H1 (cell line): ENCODE data around the gene GRIK4. TPM values are rescaled to one million over a fixed set of nuclear protein-coding genes. Genes with fewer than 3 reads are reported as not detected.

ENCODE experiments used
- CHD7 ChIP-seq: fragments of 300-600 bp; sonication (generic); IDR thresholded peaks from 2 replicates; pipeline ENCODE4 v1.7.1; 2012; ENCODE audit warnings: low read length, moderate library complexity, mild to moderate bottlenecking, inconsistent platforms; ENCODE audit not compliant: insufficient replicate concordance
- GABPA ChIP-seq: IDR thresholded peaks from 2 replicates; pipeline ENCODE4 v1.6.1; 2011; ENCODE audit warnings: mild to moderate bottlenecking, low read length, moderate library complexity, borderline replicate concordance; ENCODE audit not compliant: insufficient read depth
- KDM1A ChIP-seq: fragments of 200-600, 300-600 bp; sonication (generic); IDR thresholded peaks from 2 replicates; pipeline ENCODE4 v1.7.1; 2016; ENCODE audit warnings: mild to moderate bottlenecking, low read length, borderline replicate concordance
- NRF1 ChIP-seq: IDR thresholded peaks from 2 replicates; pipeline ENCODE4 v1.6.1; 2011; ENCODE audit warnings: mild to moderate bottlenecking, low read depth, low read length, improper control_type of control experiment
- POLR2AphosphoS5 ChIP-seq: IDR thresholded peaks from 2 replicates; pipeline ENCODE4 v1.6.1; 2011; ENCODE audit warnings: low read depth, low read length
- SP2 ChIP-seq: IDR thresholded peaks from 2 replicates; pipeline ENCODE4 v1.6.1; 2012; ENCODE audit warnings: mild to moderate bottlenecking, low read length, inconsistent platforms
- TEAD4 ChIP-seq: IDR thresholded peaks from 2 replicates; pipeline ENCODE4 v1.6.1; 2012; ENCODE audit warnings: low read depth, low read length, inconsistent platforms, mixed read lengths
- polyA plus RNA-seq, 7 experiments: library from polyadenylated mRNA; depleted of rRNA in 3 of 7; stranded (reverse) in 5 of 7; unstranded in 2 of 7; fragments of >200 nt in 5 of 7; fragments of 200-250 nt in 2 of 7; gene quantifications; 1 replicate in 5 of 7; 2 replicates in 1 of 7; 4 replicates in 1 of 7; pipeline versions ENCODE4 v1.2.1 to v1.2.3, GENCODE V29; 2011 to 2013; ENCODE audit warnings: missing spikeins in 2 of 7, mixed read lengths in 2 of 7
- total RNA-seq: library from RNA; stranded (reverse); fragmentation: NEBNext Ultra II Directional; extraction: Animal tissue kit (Norgen Biotek cat#: 25700); gene quantifications from 2 replicates; pipeline ENCODE4 v1.2.1, GENCODE V29; 2021
- TF ChIP-seq, protein P1 (sequence below), 3 experiments: IDR thresholded peaks; 1 replicate in 2 of 3; 2 replicates in 1 of 3; pipeline versions ENCODE4 v1.5.1 to v1.6.1; 2011; ENCODE audit warnings: low read length in 3 of 3, mild to moderate bottlenecking in 3 of 3, inconsistent platforms in 2 of 3, low read depth in 1 of 3, moderate library complexity in 1 of 3; ENCODE audit not compliant: insufficient read depth in 1 of 3; ENCODE audit errors: control extremely low read depth in 1 of 3

Gene GRIK4
- total and polyA plus RNA-seq, 2 of the 8 experiments (the other 6 are each of a cell fraction or from before 2014, with no cell fraction given) = 1.2 to 2.9 TPM

- TF ChIP-seq CHD7 (no peak), NRF1 (no peak), GABPA (no peak), KDM1A (no peak), POLR2AphosphoS5 (no peak), SP2 (no peak), TEAD4 (no peak)
- TF ChIP-seq, protein P1, sequence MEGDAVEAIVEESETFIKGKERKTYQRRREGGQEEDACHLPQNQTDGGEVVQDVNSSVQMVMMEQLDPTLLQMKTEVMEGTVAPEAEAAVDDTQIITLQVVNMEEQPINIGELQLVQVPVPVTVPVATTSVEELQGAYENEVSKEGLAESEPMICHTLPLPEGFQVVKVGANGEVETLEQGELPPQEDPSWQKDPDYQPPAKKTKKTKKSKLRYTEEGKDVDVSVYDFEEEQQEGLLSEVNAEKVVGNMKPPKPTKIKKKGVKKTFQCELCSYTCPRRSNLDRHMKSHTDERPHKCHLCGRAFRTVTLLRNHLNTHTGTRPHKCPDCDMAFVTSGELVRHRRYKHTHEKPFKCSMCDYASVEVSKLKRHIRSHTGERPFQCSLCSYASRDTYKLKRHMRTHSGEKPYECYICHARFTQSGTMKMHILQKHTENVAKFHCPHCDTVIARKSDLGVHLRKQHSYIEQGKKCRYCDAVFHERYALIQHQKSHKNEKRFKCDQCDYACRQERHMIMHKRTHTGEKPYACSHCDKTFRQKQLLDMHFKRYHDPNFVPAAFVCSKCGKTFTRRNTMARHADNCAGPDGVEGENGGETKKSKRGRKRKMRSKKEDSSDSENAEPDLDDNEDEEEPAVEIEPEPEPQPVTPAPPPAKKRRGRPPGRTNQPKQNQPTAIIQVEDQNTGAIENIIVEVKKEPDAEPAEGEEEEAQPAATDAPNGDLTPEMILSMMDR (IDR thresholded peaks at IDR 0.05; ENCODE audit: control extremely low read depth in 1 of 3, insufficient read depth in 1 of 3, low read depth in 1 of 3, low read length in 3 of 3) = no peak
Observed at GRCh38 chr11:120657306-120658070, 145.9 kb downstream of the GRIK4 start (continued).
